Ascending aorta (tissue), 2 donors: ENCODE results near the gene MUC13. TPM values are rescaled to one million over a fixed set of nuclear protein-coding genes. Genes with fewer than 3 reads are reported as not detected.

Experiments
- DNase-seq, 2 donors: peaks; one replicate each; pipeline ENCODE4 v3.0.0-alpha.2; 2019; ENCODE audit warnings: low spot score in 2 of 2
- H3K27ac ChIP-seq, 2 donors: fragments of 200-600 bp; sonication (generic); one replicate each; pipeline ENCODE4 v1.5.1; 2016 to 2017; ENCODE audit warnings: mild to moderate bottlenecking in 1 of 2
- H3K27me3 ChIP-seq: fragments of 200-600 bp; sonication (generic); one replicate; pipeline ENCODE4 v1.5.1; 2017
- H3K36me3 ChIP-seq, 2 donors: fragments of 200-600 bp; sonication (generic); one replicate each; pipeline ENCODE4 v1.5.1; 2016
- H3K4me1 ChIP-seq, 2 donors: fragments of 200-600 bp; sonication (generic); one replicate each; pipeline ENCODE4 v1.5.1; 2016 to 2017; ENCODE audit warnings: mild to moderate bottlenecking in 1 of 2
- H3K4me3 ChIP-seq, 2 donors: fragments of 200-600 bp; sonication (generic); one replicate each; pipeline ENCODE4 v1.5.1; 2016 to 2017; ENCODE audit warnings: mild to moderate bottlenecking in 1 of 2
- H3K9me3 ChIP-seq, 2 donors: fragments of 200-600 bp; sonication (generic); one replicate each; pipeline ENCODE4 v1.5.1; 2016
- CTCF ChIP-seq, 3 experiments: fragments of 200-600 bp in 2 of 3; fragments of 450-650 bp in 1 of 3; sonication (generic) in 2 of 3; IDR thresholded peaks; one replicate each; pipeline ENCODE4 v1.5.1; 2016 to 2019; ENCODE audit warnings: antibody characterized with exemption in 3 of 3, mild to moderate bottlenecking in 1 of 3, moderate library complexity in 1 of 3
- intact Hi-C: fragments of 100-400 bp; cut with DNase I; formaldehyde crosslinking; loops from one replicate; pipeline ENCODE4 v1.15.1; 2023
- total RNA-seq: library from RNA; depleted of rRNA; stranded (reverse); fragments of >200 nt; gene quantifications from one replicate; pipeline ENCODE4 v1.1.0, GENCODE V29; 2016

MUC13 gene
- total RNA-seq, 1 donor from 2014 or later = not detected

- Histone ChIP-seq H3K9me3 (no peaks in the 10 kb centered on the region), H3K4me3 (peak overlapping the region in 1 of 2 donors; percentile 90), H3K4me1 (peaks cover 23 to 39% of the 10 kb centered on the region in 2 donors), H3K27ac (peak overlapping the region; percentile 97 to 98), H3K27me3 (no peaks in the 10 kb centered on the region), H3K36me3 (no peaks in the 10 kb centered on the region)
- DNase-seq = no peak
- intact Hi-C loops = no loop called here
- no peak for TF ChIP-seq CTCF (IDR thresholded peaks at IDR 0.05)
Observed at GRCh38 chr3:124883766-124884473, 50.6 kb downstream of the MUC13 start.

DNA sequence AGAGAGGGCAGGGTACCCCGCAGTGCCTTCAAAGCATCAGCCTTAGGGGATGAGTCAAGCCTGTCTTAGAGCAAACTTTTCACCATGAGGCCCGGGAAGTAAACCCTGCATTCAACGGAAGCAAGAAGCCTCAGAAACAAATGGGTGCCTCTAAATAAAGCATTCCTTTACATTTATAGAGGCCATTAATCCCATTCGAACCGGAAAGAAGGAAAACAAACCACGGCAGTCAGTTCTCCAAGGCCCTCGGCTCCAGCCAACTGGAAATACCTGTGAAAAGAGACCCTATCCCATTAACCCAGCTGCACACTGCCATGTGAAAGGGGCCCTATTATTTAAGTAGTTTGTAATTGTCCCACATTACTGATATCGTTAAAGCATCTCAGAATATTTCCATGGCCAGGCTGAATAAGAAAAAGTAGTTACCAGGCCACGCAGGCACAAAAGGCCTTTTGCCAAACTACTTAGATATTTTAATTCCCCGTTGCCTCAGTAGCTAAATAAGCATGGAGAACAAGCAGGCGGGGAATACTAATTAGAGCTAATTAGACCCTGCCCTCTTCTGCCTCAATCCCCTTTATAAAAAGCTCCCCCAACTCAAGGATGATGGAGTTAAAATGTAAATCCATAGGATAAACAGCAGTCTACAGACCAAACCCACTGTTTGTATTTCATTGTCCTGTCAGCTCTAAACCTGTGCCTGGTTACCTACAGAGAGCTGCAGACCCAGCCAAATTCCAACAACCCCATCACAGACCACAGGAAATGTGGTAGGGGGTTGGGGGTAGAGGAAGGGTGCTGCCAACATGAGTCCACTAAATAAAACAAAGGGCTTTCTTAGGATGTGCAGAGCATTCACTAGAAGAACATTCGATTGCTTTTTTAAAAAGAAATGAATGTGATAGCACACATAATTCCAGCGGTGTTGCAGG lies 51.5 kb downstream of the MUC13 start:
- Histone ChIP-seq H3K4me1 (peaks cover 27 to 43% of the 10 kb centered on the region in 2 donors), H3K9me3 (no peaks in the 10 kb centered on the region), H3K27ac (peak overlapping the region; percentile 97 to 98), H3K4me3 (peak overlapping the region in 1 of 2 donors; percentile 40), H3K36me3 (no peaks in the 10 kb centered on the region), H3K27me3 (no peaks in the 10 kb centered on the region)
- TF ChIP-seq CTCF (IDR thresholded peaks at IDR 0.05) = no peak
- intact Hi-C loops = no loop called here
- DNase-seq = no peak

DNA sequence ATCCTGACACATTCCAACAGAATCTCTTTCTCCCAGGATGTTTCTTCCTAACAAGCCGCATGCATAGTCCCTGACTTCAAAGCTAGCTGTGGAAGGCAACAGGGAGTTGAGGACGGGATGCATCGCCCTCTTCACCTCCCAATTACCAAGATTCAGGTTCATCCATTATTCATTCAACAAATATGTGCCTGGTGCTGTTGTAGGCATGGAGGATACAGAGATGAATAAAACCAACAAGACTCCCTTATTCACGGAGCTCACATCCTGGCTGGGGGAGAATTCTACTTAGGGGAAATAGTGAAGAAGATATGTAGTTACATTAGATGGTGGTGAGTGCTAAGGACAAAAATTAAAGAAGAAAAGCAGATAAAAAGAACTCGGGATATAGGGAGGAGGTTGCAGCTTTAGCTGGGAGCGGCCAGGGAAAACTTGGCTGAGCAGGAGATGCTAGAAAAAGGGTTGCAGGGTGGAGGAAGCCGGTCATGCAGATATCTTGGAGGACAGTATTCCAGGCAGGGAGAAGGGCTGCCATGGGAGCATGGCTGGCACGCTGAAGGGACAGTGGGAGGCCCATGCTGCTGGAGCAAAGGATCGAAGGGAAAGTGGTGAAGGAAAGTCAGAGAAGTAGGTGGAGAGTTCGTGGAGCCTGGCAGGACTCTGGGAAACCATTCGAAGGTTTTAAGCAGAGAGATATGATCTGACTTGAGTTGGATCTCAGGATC lies 52.4 kb downstream of the MUC13 start:
- Histone ChIP-seq H3K36me3 (no peaks in the 10 kb centered on the region), H3K4me3 (peak overlapping the region in 1 of 2 donors; percentile 15), H3K27me3 (no peaks in the 10 kb centered on the region), H3K27ac (peak overlapping the region; percentile 97 to 98), H3K4me1 (peaks cover 32 to 48% of the 10 kb centered on the region in 2 donors), H3K9me3 (no peaks in the 10 kb centered on the region)
- DNase-seq = no peak
- no peak for TF ChIP-seq CTCF (IDR thresholded peaks at IDR 0.05)
- intact Hi-C loops = no loop called here

DNA sequence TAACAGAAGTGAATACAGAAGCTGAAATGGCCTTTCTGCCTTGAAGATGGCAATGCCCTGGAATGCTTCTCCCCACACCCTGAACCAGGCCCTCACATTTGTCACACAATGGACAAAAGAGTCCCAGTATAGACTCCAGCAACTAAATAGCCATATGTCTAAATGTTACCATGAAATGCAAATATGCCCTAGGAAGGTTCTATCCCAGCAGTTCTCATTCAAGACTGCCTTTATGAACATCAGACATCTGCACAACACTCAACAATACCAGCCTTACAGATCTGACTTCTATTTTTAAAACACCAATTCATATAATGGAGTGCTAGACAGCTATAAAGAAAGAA lies 55.2 kb downstream of the MUC13 start:
- no peak for DNase-seq
- Histone ChIP-seq H3K4me1 (peaks cover 28 to 57% of the 10 kb centered on the region in 2 donors), H3K36me3 (no peaks in the 10 kb centered on the region), H3K4me3 (peak overlapping the region in 1 of 2 donors; percentile 11), H3K9me3 (no peaks in the 10 kb centered on the region), H3K27ac (peak overlapping the region; percentile 91 to 97), H3K27me3 (no peaks in the 10 kb centered on the region)
- TF ChIP-seq CTCF (IDR thresholded peaks at IDR 0.05) = no peak
- intact Hi-C loops = loop anchor here (1.0 to 2.0 kb wide), 2 partner anchors 19 to 45 kb away; no protein-coding TSS in a partner anchor

GRCh38 chr3:124878561-124879336 lies 55.8 kb downstream of the MUC13 start:
- Histone ChIP-seq H3K27me3 (no peaks in the 10 kb centered on the region), H3K4me3 (peak overlapping the region in 1 of 2 donors; percentile 31), H3K4me1 (peaks cover 27 to 57% of the 10 kb centered on the region in 2 donors)

More at GRCh38 chr3:124878561-124879336, 55.8 kb downstream of the MUC13 start:
- H3K27ac ChIP-seq = peak overlapping the region; percentile 91 to 97
- DNase-seq = peak in 1 of 2 donors; percentile 89
- intact Hi-C loops = loop anchor here (1.0 to 2.0 kb wide), 2 partner anchors 18 to 44 kb away; no protein-coding TSS in a partner anchor
- no peaks in the 10 kb centered on the region for H3K36me3 ChIP-seq
- TF ChIP-seq CTCF (IDR thresholded peaks at IDR 0.05) = no peak
- H3K9me3 ChIP-seq = no peaks in the 10 kb centered on the region
